Measurements from ENCODE around the gene ARL1. TPM values are rescaled to one million over a fixed set of nuclear protein-coding genes. Genes with fewer than 3 reads are reported as not detected.

The ARL1 gene
- total RNA-seq, 1 donor from 2014 or later: 100 TPM

DNA sequence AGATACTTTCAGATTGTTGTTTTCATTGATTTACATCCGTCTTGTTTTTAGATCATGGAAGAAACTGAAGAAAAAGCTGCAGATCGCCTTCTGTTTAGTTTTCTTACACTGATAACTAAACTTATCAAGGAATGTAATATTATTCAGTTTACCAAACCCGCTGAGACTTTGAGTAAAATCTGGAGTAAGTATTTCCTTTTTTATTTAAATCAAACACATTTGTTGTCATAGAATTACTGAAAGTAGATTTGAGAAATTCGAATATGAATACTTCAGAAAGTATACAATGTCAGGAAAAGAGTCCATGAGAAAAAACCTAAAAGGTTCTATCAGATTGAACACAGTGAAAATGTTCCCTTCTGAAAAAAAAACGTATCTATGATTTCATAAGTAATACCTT lies 32.0 kb downstream of the ARL1 start:
- Mint-ChIP-seq H3K27me3 (ENCODE audit: low read depth, unreplicated experiment) (no peaks in the 10 kb centered on the region), H3K36me3 (ENCODE audit: low read depth, unreplicated experiment) (peaks cover 22% of the 10 kb centered on the region), H3K27ac (ENCODE audit: unreplicated experiment) (no peak overlapping the region), H3K4me1 (ENCODE audit: low read depth, unreplicated experiment) (peaks cover 3% of the 10 kb centered on the region), H3K4me3 (ENCODE audit: unreplicated experiment) (no peak overlapping the region), H3K9me3 (ENCODE audit: unreplicated experiment) (no peaks in the 10 kb centered on the region)
- H4K20me1 ChIP-seq (ENCODE audit: insufficient read depth, low read length): no peaks in the 10 kb centered on the region
- H3K27ac ChIP-seq (ENCODE audit: low read depth, low read length): no peak overlapping the region
- H3K79me2 ChIP-seq (ENCODE audit: insufficient read depth, low read length): no peaks in the 10 kb centered on the region
- FAIRE-seq (no peak), DNase-seq (ENCODE audit: low read depth) (no peak)
- H3K9me3 ChIP-seq (ENCODE audit: insufficient read depth, low read depth, low read length): no peaks in the 10 kb centered on the region
- TF ChIP-seq EZH2 (IDR thresholded peaks at IDR 0.05; ENCODE audit: insufficient read depth, low read length): no peak
- TF ChIP-seq, protein P1, sequence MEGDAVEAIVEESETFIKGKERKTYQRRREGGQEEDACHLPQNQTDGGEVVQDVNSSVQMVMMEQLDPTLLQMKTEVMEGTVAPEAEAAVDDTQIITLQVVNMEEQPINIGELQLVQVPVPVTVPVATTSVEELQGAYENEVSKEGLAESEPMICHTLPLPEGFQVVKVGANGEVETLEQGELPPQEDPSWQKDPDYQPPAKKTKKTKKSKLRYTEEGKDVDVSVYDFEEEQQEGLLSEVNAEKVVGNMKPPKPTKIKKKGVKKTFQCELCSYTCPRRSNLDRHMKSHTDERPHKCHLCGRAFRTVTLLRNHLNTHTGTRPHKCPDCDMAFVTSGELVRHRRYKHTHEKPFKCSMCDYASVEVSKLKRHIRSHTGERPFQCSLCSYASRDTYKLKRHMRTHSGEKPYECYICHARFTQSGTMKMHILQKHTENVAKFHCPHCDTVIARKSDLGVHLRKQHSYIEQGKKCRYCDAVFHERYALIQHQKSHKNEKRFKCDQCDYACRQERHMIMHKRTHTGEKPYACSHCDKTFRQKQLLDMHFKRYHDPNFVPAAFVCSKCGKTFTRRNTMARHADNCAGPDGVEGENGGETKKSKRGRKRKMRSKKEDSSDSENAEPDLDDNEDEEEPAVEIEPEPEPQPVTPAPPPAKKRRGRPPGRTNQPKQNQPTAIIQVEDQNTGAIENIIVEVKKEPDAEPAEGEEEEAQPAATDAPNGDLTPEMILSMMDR (IDR thresholded peaks at IDR 0.05; ENCODE audit: insufficient read depth, low read depth, low read length): no peak
- no peak overlapping the region for H3K9ac ChIP-seq (ENCODE audit: low read length)
- H3K36me3 ChIP-seq (ENCODE audit: insufficient read depth, low read length): peaks cover 53% of the 10 kb centered on the region
- no peak overlapping the region for H2AFZ ChIP-seq (ENCODE audit: low read depth, low read length)
- H3K4me1 ChIP-seq (ENCODE audit: insufficient read depth, low read length): no peaks in the 10 kb centered on the region
- no peaks in the 10 kb centered on the region for H3K27me3 ChIP-seq (ENCODE audit: insufficient read depth, low read length)
- no peak overlapping the region for H3K4me3 ChIP-seq (ENCODE audit: insufficient read depth, low read depth, low read length)
- no peak overlapping the region for H3K4me2 ChIP-seq (ENCODE audit: low read length)

GRCh38 chr12:101372431-101372830 lies 35.1 kb downstream of the ARL1 start:
- peaks cover 50% of the 10 kb centered on the region for H3K36me3 ChIP-seq (ENCODE audit: insufficient read depth, low read length)
- H3K79me2 ChIP-seq (ENCODE audit: insufficient read depth, low read length): no peaks in the 10 kb centered on the region
- H3K4me1 Mint-ChIP-seq (ENCODE audit: low read depth, unreplicated experiment): peaks cover 3% of the 10 kb centered on the region
- FAIRE-seq (no peak), DNase-seq (ENCODE audit: low read depth) (no peak)
- no peaks in the 10 kb centered on the region for H4K20me1 ChIP-seq (ENCODE audit: insufficient read depth, low read length)
- no peak overlapping the region for H3K9ac ChIP-seq (ENCODE audit: low read length)
- H3K27ac ChIP-seq (ENCODE audit: low read depth, low read length): no peak overlapping the region
- no peaks in the 10 kb centered on the region for H3K27me3 ChIP-seq (ENCODE audit: insufficient read depth, low read length)
- no peak overlapping the region for H3K27ac Mint-ChIP-seq (ENCODE audit: unreplicated experiment)
- no peaks in the 10 kb centered on the region for H3K9me3 ChIP-seq (ENCODE audit: insufficient read depth, low read depth, low read length)
- H3K4me2 ChIP-seq (ENCODE audit: low read length): no peak overlapping the region
- H3K27me3 Mint-ChIP-seq (ENCODE audit: low read depth, unreplicated experiment): no peaks in the 10 kb centered on the region
- no peaks in the 10 kb centered on the region for H3K4me1 ChIP-seq (ENCODE audit: insufficient read depth, low read length)
- no peak overlapping the region for H3K4me3 Mint-ChIP-seq (ENCODE audit: unreplicated experiment)
- H3K36me3 Mint-ChIP-seq (ENCODE audit: low read depth, unreplicated experiment): peaks cover 12% of the 10 kb centered on the region
- H2AFZ ChIP-seq (ENCODE audit: low read depth, low read length): no peak overlapping the region
- no peaks in the 10 kb centered on the region for H3K9me3 Mint-ChIP-seq (ENCODE audit: unreplicated experiment)
- no peak for TF ChIP-seq EZH2 (IDR thresholded peaks at IDR 0.05; ENCODE audit: insufficient read depth, low read length)
- TF ChIP-seq, protein P1 (IDR thresholded peaks at IDR 0.05; ENCODE audit: insufficient read depth, low read depth, low read length): no peak
- H3K4me3 ChIP-seq (ENCODE audit: insufficient read depth, low read depth, low read length): no peak overlapping the region

GRCh38 chr12:101368016-101368415 lies 39.6 kb downstream of the ARL1 start:
- H3K27ac Mint-ChIP-seq (ENCODE audit: unreplicated experiment): no peak overlapping the region

More at GRCh38 chr12:101368016-101368415, 39.6 kb downstream of the ARL1 start:
- peaks cover 3% of the 10 kb centered on the region for H3K4me1 Mint-ChIP-seq (ENCODE audit: low read depth, unreplicated experiment)
- Histone ChIP-seq H3K9me3 (ENCODE audit: insufficient read depth, low read depth, low read length) (no peaks in the 10 kb centered on the region), H3K27ac (ENCODE audit: low read depth, low read length) (no peak overlapping the region), H3K36me3 (ENCODE audit: insufficient read depth, low read length) (peaks cover 51% of the 10 kb centered on the region), H3K9ac (ENCODE audit: low read length) (no peak overlapping the region), H3K79me2 (ENCODE audit: insufficient read depth, low read length) (no peaks in the 10 kb centered on the region), H3K27me3 (ENCODE audit: insufficient read depth, low read length) (no peaks in the 10 kb centered on the region), H4K20me1 (ENCODE audit: insufficient read depth, low read length) (no peaks in the 10 kb centered on the region), H3K4me2 (ENCODE audit: low read length) (no peak overlapping the region), H2AFZ (ENCODE audit: low read depth, low read length) (no peak overlapping the region), H3K4me3 (ENCODE audit: insufficient read depth, low read depth, low read length) (no peak overlapping the region), H3K4me1 (ENCODE audit: insufficient read depth, low read length) (no peaks in the 10 kb centered on the region)
- no peak overlapping the region for H3K4me3 Mint-ChIP-seq (ENCODE audit: unreplicated experiment)
- no peak for TF ChIP-seq EZH2 (IDR thresholded peaks at IDR 0.05; ENCODE audit: insufficient read depth, low read length)
- TF ChIP-seq, protein P1 (IDR thresholded peaks at IDR 0.05; ENCODE audit: insufficient read depth, low read depth, low read length): no peak
- DNase-seq (ENCODE audit: low read depth): no peak
- H3K9me3 Mint-ChIP-seq (ENCODE audit: unreplicated experiment): no peaks in the 10 kb centered on the region
- no peaks in the 10 kb centered on the region for H3K27me3 Mint-ChIP-seq (ENCODE audit: low read depth, unreplicated experiment)
- H3K36me3 Mint-ChIP-seq (ENCODE audit: low read depth, unreplicated experiment): peaks cover 18% of the 10 kb centered on the region
- no peak for FAIRE-seq
